GM18519 (cell line): Measurements from ENCODE around the gene LSMEM2.
"Not testable (repeated sequence)": the region's sequence is repeated elsewhere in the genome, so short reads cannot be mapped to it uniquely, and the experiment has no call there.

Experiments used
- ATAC-seq: cut with Tn5 transposase; IDR thresholded peaks from one replicate; pipeline ENCODE4 v1.9.1; 2021; ENCODE audit warnings: mild to moderate bottlenecking, moderate library complexity; ENCODE audit not compliant: unreplicated experiment, low FRiP score

The LSMEM2 gene

DNA sequence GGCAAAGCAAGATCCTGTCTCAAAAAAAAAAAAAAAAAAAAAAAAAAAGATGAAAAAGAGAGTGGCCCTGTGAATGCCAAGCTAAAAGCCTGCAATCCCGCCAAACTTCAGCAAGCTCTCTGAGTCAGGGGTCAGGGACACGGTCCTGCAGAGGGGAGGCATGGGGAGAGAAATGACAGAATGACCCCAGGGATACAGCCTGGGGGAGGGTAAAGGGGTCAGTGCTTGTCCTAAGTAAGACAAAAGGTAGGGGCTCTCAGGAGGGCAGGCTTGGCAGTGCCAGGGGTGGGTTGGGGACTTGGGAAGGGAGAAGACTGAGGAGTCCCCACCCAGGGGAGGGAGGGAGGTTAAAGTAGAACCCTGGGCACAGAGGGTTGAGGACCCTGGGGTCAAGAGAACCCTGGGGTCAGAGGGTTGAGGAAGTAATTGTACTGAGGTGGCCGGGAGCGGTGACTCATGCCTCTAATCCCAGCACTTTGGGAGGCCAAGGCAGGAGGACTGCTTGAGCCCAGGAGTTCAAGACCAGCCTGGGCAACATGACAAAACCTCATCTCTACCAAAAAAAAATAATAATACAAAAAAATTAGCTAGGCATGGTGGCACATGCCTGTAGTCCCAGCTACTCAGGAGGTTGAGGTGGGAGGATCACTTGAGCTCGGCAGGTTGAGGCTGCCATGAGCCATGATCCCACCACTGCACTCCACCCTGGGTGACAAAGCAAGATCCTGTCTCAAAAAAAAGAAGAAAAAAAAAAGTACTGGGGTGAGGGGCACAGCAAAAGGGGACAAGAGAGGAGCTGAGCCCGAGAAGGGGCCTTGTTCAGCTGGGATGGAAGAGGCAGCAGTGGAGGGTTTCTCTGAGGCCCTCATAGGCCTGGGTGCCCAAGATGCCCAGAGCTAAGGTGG is 15.2 kb upstream of the LSMEM2 start:
- no peak for ATAC-seq

DNA sequence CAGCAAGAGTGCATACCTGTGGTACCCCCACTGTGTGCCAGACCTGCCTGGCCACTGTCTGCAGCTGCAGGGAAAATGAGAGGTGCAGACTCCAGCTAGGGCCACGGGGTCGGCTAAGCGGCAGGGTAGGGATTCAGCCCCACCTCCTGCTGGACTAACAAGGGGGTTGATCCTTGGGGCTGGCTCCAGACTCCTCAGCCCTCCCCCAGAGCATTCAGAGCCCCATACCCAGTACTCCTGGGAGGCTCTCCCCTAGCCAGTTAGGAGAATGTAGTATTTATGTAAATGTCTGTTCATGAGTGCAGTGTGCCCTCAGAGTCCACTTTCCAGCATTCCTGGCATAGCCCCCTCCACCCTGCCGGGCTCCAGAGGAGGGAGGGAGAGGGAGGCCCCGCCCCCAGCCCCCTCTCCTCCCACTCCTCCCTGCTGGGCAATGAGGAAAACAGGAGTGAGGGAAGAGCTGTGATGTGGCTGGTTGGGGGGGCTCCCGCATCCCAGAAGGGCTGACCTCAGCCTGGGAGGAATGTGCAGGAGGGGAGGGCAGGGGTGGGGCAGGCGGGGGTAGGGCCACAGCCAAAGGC is 14.4 kb upstream of the LSMEM2 start:
- no peak for ATAC-seq

DNA sequence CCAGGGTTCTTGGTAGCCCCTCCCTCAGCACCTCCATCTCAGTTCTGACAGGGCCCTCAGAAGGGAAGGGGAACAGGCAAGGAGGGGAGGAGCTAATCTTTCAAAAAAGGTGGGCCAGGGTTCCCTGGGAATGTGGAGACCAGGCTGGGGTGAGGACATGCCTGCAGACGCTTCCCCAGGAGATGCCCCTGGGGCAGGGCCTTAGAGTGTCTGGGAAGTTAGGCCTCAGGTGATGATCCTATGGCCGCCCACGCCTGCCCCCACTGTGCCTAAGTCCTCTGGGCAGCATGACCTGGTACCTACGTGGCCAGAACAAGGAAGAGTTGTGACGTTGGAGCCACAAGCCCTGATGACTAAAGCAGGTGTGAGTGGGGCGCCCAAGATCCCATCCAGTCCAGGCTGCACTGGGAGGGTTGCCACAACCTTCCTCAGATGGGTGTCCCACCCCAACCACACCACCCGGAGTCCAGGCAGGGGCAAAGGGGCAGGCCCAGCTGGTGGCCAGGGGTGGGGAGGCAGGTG is 13.9 kb upstream of the LSMEM2 start:
- no peak for ATAC-seq

DNA sequence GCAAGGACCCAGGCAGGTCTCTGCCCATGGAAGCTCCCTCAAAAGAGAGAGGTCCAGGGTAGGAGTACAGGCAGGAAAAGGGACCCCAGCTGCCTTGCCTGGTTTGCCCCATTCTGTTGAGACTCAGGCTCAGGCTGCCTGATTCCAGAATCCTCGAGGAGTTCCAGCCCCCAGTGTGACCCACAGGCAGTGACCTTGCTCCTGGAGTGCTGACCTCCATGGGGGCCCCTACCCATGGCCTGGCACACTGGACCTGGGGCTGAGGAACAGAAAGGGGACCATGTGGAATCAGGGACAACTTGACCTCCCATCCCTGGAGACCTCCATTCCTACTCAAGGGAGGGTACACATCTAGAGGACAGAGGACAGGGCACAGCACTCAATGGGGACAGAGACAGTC is 13.3 kb upstream of the LSMEM2 start:
- ATAC-seq: no peak

DNA sequence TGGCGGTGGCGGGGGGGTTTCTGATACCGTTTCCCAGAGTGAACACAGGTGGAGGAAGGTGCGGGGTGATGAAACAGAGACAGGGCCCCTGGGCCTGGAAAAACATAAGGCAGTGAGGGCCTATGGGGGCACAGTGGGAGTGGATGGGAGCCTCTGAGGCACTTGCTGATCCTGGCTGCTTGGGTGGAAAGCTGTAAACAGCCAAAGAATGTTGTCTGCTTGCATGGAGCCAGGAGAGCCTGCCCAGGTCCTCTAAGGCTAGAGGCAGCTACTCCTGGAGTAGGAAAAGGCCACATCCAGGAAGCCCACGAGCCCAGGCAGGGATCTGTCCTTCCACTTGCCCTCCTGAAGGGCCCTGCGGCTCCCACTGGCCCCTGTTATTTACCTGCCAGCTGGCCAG is 12.9 kb upstream of the LSMEM2 start:
- no peak for ATAC-seq

DNA sequence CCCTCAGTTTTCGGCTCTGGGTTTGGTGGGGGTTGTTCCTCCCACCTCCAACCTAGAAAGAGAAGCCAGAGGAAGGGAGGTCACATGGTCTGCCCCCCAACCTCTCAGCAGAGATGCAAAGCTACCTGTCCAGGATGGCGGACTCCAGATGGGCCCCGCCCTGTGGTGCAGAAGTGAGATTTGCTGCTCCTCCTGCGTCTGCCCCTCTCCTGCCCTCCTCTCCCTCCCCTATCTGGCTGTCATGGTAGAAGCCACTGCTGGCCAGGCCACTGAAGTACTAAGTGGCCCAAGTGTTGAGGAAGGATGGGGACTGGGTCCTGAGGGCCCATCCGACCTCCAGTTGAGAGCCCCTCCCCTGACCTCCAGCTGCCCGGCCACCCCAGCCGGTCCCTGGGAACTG is 12.1 kb upstream of the LSMEM2 start:
- no peak for ATAC-seq

DNA sequence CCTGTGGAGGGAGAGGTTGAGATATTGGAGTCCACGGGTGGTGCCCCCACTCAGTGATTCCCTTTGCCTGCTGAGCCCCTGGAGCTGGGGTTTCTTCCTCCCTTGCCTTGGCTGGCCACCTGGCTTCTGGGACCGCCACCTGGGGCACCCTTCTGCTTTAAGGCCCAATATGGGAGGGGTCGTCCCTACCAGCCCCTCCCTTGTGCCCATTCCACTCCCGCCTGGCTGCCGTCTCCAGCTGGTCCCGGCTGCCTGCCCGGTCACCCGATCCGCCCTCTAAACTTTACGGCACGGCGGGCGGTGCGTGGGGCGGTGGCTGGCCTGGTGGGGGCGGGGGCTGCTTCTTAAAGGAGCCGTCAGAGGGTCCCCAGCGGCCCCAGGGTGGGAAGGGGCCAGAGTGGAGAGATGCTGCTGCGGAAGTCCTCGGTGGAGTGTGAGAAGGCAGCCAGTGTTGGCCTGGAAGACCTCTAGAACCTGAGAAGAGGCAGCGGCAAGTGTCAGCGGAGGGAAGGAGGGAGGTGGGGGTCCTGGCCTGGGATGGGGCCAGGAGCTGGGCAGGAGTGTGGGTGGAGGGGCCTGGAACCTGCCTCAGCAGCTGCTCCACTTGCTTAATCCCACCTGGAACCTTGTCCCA is 11.5 kb upstream of the LSMEM2 start:
- no peak for ATAC-seq

DNA sequence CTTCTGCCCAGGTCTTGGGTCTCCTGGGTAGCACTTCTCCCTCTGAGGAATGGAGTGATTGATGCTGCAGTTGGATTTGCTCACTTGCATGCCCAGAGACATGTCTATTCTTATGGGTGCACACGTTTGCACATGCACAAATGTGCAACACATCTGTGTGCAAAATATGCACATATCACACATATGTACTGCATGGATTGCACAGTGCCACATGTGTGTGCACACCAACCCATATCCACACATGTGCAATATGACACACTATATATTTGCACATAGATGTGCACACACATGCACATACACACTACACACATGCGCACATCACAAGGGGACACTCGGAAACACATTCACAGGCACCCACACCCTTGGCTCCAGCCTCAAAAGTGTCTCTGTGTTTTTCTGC is 10.6 kb upstream of the LSMEM2 start:
- no peak for ATAC-seq

DNA sequence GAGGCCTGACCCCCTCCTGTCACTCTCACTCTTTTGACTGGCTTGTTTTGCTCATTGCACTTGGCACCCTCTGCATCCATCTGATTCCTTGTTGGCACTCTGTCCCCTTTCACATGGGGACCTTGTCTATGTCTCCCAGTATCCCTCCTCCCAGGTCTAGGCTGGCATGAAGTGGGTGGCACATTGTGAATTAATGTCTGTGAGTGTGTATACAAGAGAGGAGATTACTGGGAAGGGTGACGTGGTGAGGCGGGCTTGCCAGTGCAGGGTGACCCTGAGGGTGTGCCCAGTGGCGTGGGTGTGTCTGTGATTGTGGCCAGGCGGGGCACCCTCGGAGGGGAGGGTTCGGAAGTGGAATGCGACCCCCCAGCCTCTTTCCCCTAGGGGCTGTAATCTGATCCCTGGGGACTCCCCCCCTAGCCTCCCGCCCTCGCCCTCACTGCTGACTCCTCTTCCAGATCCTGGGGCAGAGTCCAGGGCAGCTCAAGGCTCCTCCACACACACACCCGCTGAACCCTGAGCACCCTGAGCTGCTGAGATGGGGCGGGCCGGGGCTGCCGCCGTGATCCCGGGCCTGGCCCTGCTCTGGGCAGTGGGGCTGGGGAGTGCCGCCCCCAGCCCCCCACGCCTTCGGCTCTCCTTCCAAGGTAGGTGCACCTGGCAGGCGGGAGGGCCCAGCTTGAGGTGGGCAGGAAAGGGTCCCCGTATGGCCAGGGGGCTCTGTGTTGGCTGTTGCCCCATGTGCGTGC is 10.0 kb upstream of the LSMEM2 start, which contains the start of gene SEMA3B:
TSS of gene SEMA3B (plus strand) at position 445 of the 749 bp plus-strand sequence. CDS start at position 539, 94 bp downstream.
- no peak for ATAC-seq

DNA sequence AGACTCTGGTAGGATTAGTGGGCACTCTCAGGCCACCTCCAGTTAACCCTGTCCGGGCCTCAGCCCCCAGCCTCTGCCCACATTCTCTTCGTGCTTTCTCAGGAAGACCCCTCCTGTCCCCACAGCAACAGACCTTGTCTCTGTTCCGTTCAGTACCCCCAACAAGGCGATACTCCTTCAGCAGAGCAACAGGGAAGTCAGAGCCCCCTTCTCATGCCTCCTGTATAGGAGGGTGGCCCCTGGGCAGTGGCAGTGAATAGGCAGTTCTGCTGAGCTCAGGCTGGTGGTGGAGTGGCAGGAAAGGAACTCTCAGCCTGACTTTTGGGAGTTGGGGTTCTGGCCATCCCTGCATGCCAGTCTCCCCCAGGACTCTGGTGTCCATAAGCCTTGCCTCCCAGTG is 9.4 kb upstream of the LSMEM2 start:
- no peak for ATAC-seq

DNA sequence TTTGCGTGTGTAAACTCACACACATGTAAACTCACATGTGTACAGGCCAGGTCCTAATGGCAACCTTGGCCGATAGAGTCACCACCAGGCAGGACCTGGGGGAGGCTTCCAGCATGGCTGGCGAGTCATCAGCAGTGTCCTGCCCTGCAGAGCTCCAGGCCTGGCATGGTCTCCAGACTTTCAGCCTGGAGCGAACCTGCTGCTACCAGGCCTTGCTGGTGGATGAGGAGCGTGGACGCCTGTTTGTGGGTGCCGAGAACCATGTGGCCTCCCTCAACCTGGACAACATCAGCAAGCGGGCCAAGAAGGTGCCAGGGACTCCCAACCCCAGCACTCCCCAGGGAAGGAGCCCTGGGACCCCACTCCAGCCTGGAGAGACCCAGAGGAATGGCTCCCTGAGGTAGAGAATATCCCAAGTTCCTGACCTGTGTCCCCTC is 8.9 kb upstream of the LSMEM2 start:
- no peak for ATAC-seq

DNA sequence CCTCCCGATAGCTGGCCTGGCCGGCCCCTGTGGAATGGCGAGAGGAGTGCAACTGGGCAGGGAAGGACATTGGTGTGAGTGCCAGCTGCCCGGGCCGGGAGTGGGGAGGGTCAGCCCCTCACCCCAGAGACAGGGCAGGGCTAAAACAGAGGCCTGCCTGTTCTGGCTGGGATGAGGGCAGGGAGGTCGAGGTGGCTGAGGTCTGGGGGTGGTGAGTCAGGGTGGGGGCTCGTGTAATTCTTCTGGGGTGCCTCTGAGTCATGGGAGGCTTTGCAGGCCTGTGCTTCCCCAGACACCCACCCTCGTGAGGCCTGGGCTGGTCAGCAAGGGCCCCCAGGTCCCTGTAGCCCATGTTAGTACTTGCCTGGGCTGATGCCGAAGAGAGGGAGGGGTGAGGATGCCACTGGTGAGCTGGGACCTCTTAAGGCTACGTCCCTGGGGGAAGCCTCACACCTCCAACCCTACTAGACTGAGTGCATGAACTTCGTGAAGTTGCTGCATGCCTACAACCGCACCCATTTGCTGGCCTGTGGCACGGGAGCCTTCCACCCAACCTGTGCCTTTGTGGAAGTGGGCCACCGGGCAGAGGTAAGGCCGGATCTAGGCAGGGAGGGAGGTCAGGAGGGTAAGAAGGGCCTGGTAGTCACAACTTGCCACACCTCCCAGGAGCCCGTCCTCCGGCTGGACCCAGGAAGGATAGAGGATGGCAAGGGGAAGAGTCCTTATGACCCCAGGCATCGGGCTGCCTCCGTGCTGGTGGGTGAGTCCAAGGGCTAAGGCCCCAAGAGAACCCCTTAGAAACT is 8.3 kb upstream of the LSMEM2 start:
- ATAC-seq: no peak

DNA sequence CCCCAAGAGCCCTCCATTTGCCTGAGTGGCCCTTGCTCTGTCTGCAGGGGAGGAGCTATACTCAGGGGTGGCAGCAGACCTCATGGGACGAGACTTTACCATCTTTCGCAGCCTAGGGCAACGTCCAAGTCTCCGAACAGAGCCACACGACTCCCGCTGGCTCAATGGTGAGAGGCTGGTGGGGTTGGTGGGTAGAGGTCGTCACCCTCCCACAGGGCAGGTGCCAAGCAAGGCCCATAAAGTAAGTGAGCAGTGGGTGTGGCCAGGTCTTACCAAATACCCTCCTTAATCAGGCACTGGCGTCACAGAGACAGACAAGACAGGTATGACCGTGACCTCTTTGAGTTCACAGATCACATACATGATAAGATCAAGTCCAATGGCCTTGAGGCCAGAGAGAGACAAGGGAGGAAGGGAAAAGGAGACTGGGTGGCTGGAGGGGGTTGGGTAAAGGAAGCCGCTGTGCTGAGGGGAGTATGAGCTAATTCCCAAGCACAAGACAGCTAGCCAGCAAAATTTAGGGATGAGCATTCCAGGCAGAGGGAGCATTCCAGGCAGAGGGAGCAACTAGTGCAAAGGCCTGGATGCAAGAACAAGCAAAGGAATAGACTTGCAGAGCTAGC is 7.5 kb upstream of the LSMEM2 start:
- ATAC-seq: no peak

DNA sequence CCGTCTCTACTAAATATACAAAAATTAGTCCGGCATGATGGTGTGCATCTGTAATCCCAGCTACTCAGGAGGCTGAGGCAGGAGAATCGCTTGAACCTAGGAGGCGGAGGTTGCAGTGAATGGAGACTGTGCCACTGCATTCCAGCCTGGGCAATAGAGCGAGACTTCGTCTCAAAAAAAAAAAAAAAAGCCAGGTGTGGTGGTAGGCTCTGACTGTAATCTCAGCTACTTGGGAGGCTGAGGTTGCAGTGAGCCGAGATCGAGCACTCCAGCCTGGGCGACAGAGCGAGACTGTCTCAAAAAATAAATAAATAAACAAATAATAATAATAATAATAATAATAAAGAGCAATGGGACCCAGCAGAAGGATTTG is 6.4 kb upstream of the LSMEM2 start:
- not testable (repeated sequence) for ATAC-seq

DNA sequence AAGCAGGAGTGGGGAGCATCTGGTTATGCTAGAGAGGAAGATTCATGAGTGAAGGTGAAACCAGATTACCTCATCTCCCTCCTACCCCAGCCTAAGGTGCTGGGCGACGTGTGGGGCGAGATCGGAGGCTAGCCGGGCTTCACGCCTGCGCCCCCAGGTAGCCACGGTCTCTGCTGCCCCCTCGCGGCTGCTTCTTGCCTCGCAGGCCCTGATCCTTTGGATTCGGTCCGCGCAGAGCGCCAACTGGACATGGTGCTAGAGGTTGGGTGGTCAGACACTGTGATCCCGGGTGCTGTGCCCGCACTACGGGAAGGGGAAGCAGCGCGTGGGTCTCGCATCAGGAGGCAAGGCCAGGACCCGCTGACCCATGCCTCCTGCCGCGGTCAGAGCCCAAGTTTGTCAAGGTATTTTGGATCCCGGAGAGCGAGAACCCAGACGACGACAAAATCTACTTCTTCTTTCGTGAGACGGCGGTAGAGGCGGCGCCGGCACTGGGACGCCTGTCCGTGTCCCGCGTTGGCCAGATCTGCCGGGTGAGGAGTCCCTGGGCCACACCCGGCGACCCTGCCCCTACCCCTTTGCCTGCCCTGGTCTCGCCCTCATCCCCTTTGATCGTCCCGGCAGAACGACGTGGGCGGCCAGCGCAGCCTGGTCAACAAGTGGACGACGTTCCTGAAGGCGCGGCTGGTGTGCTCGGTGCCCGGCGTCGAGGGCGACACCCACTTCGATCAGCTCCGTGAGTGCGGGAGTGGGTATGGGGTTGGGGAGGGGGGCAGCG is 5.8 kb upstream of the LSMEM2 start:
- ATAC-seq: peak; percentile 68

DNA sequence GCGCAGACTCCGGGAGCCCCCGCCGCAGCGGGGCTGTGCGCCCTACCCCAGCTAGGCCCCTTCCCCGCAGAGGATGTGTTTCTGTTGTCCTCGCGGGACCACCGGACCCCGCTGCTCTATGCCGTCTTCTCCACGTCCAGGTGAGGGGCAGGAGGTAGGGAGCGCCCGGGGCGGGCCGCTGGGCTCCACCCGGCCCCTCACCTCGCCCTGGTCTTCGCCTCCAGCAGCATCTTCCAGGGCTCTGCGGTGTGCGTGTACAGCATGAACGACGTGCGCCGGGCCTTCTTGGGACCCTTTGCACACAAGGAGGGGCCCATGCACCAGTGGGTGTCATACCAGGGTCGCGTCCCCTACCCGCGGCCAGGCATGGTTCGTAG is 5.2 kb upstream of the LSMEM2 start:
- no peak for ATAC-seq

DNA sequence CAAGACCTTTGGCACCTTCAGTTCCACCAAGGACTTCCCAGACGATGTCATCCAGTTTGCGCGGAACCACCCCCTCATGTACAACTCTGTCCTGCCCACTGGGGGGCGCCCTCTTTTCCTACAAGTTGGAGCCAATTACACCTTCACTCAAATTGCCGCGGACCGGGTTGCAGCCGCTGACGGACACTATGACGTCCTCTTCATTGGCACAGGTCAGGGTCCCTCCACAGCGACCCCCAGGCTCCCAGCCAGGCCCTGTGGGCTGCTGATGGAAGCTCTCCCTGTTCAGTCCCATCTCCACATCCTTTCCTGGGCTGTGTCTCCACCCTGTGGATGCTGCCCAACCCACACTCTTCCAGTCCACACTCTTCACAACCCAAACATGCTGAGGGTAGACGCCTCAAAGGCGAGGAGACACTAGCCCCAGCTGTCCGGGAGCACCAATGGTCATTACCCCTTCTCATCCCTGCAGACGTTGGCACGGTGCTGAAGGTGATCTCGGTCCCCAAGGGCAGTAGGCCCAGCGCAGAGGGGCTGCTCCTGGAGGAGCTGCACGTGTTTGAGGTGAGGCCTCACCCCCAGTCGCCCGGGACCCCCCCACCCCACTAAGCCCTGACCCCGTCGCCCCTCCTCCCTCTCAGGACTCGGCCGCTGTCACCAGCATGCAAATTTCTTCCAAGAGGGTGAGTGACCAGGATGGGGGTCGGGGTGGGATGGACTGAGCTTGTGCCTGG is 4.3 kb upstream of the LSMEM2 start:
- no peak for ATAC-seq
